HepG2 (cell line): ENCODE results near the gene TTC31. TPM values are rescaled to one million over a fixed set of nuclear protein-coding genes. Genes with fewer than 3 reads are reported as not detected.
A peak's percentile ranks its signal among the peaks of the same experiment; 100 is the strongest.

Experiments
- ARID2 ChIP-seq: sonication (generic); formaldehyde crosslinking; IDR thresholded peaks from 2 replicates; pipeline ENCODE4 v1.8.1; 2022; ENCODE audit warnings: mild to moderate bottlenecking, missing genetic modification reagents, borderline replicate concordance
- GMEB1 ChIP-seq: sonication (generic); formaldehyde crosslinking; IDR thresholded peaks from 2 replicates; pipeline ENCODE4 v1.5.1; 2020; ENCODE audit warnings: missing genetic modification reagents, mild to moderate bottlenecking, borderline replicate concordance
- IRF1 ChIP-seq: sonication (generic); formaldehyde crosslinking; IDR thresholded peaks from 2 replicates; pipeline ENCODE4 v1.4.0; 2020; ENCODE audit warnings: low read depth, mild to moderate bottlenecking, missing genetic modification reagents
- MAZ ChIP-seq, 2 experiments: sonication (generic) in 1 of 2; formaldehyde crosslinking in 1 of 2; IDR thresholded peaks; 2 replicates each; pipeline versions ENCODE4 v1.5.0 to v1.6.1; 2012 to 2020; ENCODE audit warnings: low read depth in 2 of 2, mild to moderate bottlenecking in 2 of 2, borderline replicate concordance in 1 of 2, improper control_type of control experiment in 1 of 2, low read length in 1 of 2, missing genetic modification reagents in 1 of 2, moderate library complexity in 1 of 2
- SCMH1 ChIP-seq: sonication (generic); formaldehyde crosslinking; IDR thresholded peaks from 2 replicates; pipeline ENCODE4 v1.9.0; 2021; ENCODE audit warnings: missing genetic modification reagents, mild to moderate bottlenecking, borderline replicate concordance
- SMC3 ChIP-seq: IDR thresholded peaks from 2 replicates; pipeline ENCODE4 v1.6.1; 2011; ENCODE audit warnings: low read length, improper control_type of control experiment
- SNAPC4 ChIP-seq: sonication (generic); formaldehyde crosslinking; IDR thresholded peaks from 2 replicates; pipeline ENCODE4 v1.4.0; 2020; ENCODE audit warnings: mild to moderate bottlenecking, missing genetic modification reagents
- TFE3 ChIP-seq: IDR thresholded peaks from 2 replicates; pipeline ENCODE4 v1.6.1; 2016
- ZFP62 ChIP-seq: sonication (generic); formaldehyde crosslinking; IDR thresholded peaks from 2 replicates; pipeline ENCODE4 v1.4.0; 2020; ENCODE audit warnings: missing genetic modification reagents
- ZNF326 ChIP-seq: sonication (generic); formaldehyde crosslinking; IDR thresholded peaks from 2 replicates; pipeline ENCODE4 v1.4.0; 2020; ENCODE audit warnings: missing genetic modification reagents, borderline replicate concordance
- ZNF44 ChIP-seq: sonication (generic); formaldehyde crosslinking; IDR thresholded peaks from 2 replicates; pipeline ENCODE4 v1.5.1; 2020; ENCODE audit warnings: mild to moderate bottlenecking, missing genetic modification reagents
- ZNF737 ChIP-seq: sonication (generic); formaldehyde crosslinking; IDR thresholded peaks from 2 replicates; pipeline ENCODE4 v1.5.0; 2020; ENCODE audit warnings: missing genetic modification reagents, mild to moderate bottlenecking, borderline replicate concordance
- ZNF768 ChIP-seq: sonication (generic); formaldehyde crosslinking; IDR thresholded peaks from 2 replicates; pipeline ENCODE4 v1.4.0; 2020; ENCODE audit warnings: missing genetic modification reagents
- ZNF792 ChIP-seq: IDR thresholded peaks from 2 replicates; pipeline ENCODE4 v1.6.1; 2016
- ZNF839 ChIP-seq: sonication (generic); formaldehyde crosslinking; IDR thresholded peaks from 2 replicates; pipeline ENCODE4 v1.4.0; 2020; ENCODE audit warnings: missing genetic modification reagents, mild to moderate bottlenecking, borderline replicate concordance
- ZSCAN12 ChIP-seq: sonication (generic); formaldehyde crosslinking; IDR thresholded peaks from 2 replicates; pipeline ENCODE4 v1.9.0; 2021; ENCODE audit warnings: mild to moderate bottlenecking, missing genetic modification reagents
- ZZZ3 ChIP-seq: sonication (generic); formaldehyde crosslinking; IDR thresholded peaks from 2 replicates; pipeline ENCODE4 v1.4.0; 2020; ENCODE audit warnings: missing genetic modification reagents, mild to moderate bottlenecking, borderline replicate concordance
- polyA plus RNA-seq, 8 experiments: library from polyadenylated mRNA; depleted of rRNA in 3 of 8; stranded (reverse) in 7 of 8; unstranded in 1 of 8; fragments of >200 nt; fragmentation: Illumina TruSeq in 4 of 8; extraction: Trizol in 4 of 8; gene quantifications; 2 replicates each; pipeline versions ENCODE4 v1.2.1 to v1.2.3, GENCODE V29; 2011 to 2016; ENCODE audit warnings: low read depth in 4 of 8, missing spikeins in 1 of 8, mixed read lengths in 1 of 8; ENCODE audit not compliant: insufficient read depth in 1 of 8
- total RNA-seq, 5 experiments: library from RNA; depleted of rRNA; stranded (reverse); fragments of >200 nt; fragmentation: Illumina TruSeq; extraction: Trizol; gene quantifications; 2 replicates each; pipeline ENCODE4 v1.2.3, GENCODE V29; 2016; ENCODE audit warnings: low read depth in 1 of 5

TTC31 gene
- total and polyA plus RNA-seq, 2 of the 13 experiments (the other 11 are each of a cell fraction or from before 2014, with no cell fraction given), result 28.3 to 39.5 TPM

GRCh38 chr2:74482801-74483674, at the start of gene TTC31, which contains the start of gene CCDC142 (continued):
- TF ChIP-seq SNAPC4, result peak; percentile 92; the same call in 1 of the 2 replicates
- peak; percentile 72; the same call in 1 of the 2 replicates for TF ChIP-seq MAZ (IDR thresholded peaks at IDR 0.05; ENCODE audit: borderline replicate concordance, low read depth, low read length)
- TF ChIP-seq MAZ (CRISPR knock-in tag; IDR thresholded peaks at IDR 0.05; ENCODE audit: low read depth), result peak; percentile 94
- TF ChIP-seq SCMH1 (CRISPR knock-in tag), result no peak
- no peak; the same call in 1 of the 2 replicates for TF ChIP-seq ZNF44
- no peak; the same call in 1 of the 2 replicates for TF ChIP-seq ZSCAN12
- no peak for TF ChIP-seq ZNF326 (CRISPR knock-in tag)
- no peak for TF ChIP-seq ZZZ3 (CRISPR knock-in tag)
- peak; percentile 90 for TF ChIP-seq ARID2
- TF ChIP-seq ZNF839 (CRISPR knock-in tag), result peak; percentile 96; the same call in 1 of the 2 replicates
- no peak; the same call in 1 of the 2 replicates for TF ChIP-seq ZNF737 (CRISPR knock-in tag)
- peak; percentile 86; the same call in 1 of the 2 replicates for TF ChIP-seq GMEB1
- peak; percentile 89 for TF ChIP-seq SMC3
- 0 out of 2 replicates have a peak, but pooled peaks have one; percentile 64 for TF ChIP-seq IRF1
- no peak for TF ChIP-seq ZFP62 (CRISPR knock-in tag)
- TF ChIP-seq ZNF792 (CRISPR knock-in tag), result no peak; the same call in 1 of the 2 replicates
- no peak for TF ChIP-seq TFE3 (CRISPR knock-in tag)
- TF ChIP-seq ZNF768 (CRISPR knock-in tag), result peak; percentile 34; the same call in 1 of the 2 replicates
